Renal cortex interstitium (tissue), 3 donors: ENCODE results near the gene HEMK1. TPM values are rescaled to one million over a fixed set of nuclear protein-coding genes. Genes with fewer than 3 reads are reported as not detected.

Experiments
- polyA plus RNA-seq, 3 donors: library from polyadenylated mRNA; unstranded; fragments of 120-200 nt; gene quantifications; one replicate each; pipeline ENCODE4 v1.2.1, GENCODE V29; 2013; ENCODE audit not compliant: insufficient read length in 3 of 3

Gene HEMK1
- polyA plus RNA-seq, 3 donors = 21.9 to 34.0 (median 25.3) TPM

Other genes starting within 250 kb of the HEMK1 start
- 10 to 100 TPM; 57.0 to 86.5 (median 71.4) TPM for gene HYAL2, start 246.8 kb upstream of the HEMK1 start, polyA plus RNA-seq
- gene TUSC2, start 241.3 kb upstream of the HEMK1 start, polyA plus RNA-seq = 10 to 100 TPM; 23.4 to 26.4 (median 26.2) TPM
- gene RASSF1, start 228.7 kb upstream of the HEMK1 start, polyA plus RNA-seq = 10 to 100 TPM; 16.4 to 22.2 (median 22.1) TPM
- gene ZMYND10, start 223.8 kb upstream of the HEMK1 start, polyA plus RNA-seq = 1 to 10 TPM; 2.9 to 3.9 (median 3.6) TPM
- 10 to 100 TPM; 30.2 to 35.9 (median 30.5) TPM for gene NPRL2, start 218.7 kb upstream of the HEMK1 start, polyA plus RNA-seq
- 10 to 100 TPM; 12.4 to 17.0 (median 13.4) TPM for gene CYB561D2, start 218.7 kb upstream of the HEMK1 start, polyA plus RNA-seq
- gene TMEM115, start 210.0 kb upstream of the HEMK1 start, polyA plus RNA-seq = 10 to 100 TPM; 29.1 to 42.9 (median 39.4) TPM
- gene CACNA2D2, start 65.9 kb upstream of the HEMK1 start, polyA plus RNA-seq = 10 to 100 TPM; 14.0 to 17.2 (median 14.6) TPM
- 10 to 100 TPM; 16.0 to 19.6 (median 16.9) TPM for gene C3orf18, start 1.8 kb upstream of the HEMK1 start, polyA plus RNA-seq
- gene CISH, start 42.3 kb downstream of the HEMK1 start, polyA plus RNA-seq = 10 to 100 TPM; 30.5 to 34.9 (median 30.6) TPM
- 10 to 100 TPM; 38.4 to 54.7 (median 54.5) TPM for gene MAPKAPK3, start 47.6 kb downstream of the HEMK1 start, polyA plus RNA-seq
- 1 to 10 TPM; 1.4 to 2.2 (median 1.5) TPM for gene DOCK3, start 105.4 kb downstream of the HEMK1 start, polyA plus RNA-seq